ENCODE measurements around the gene GOLIM4.
A peak's percentile ranks its signal among the peaks of the same experiment; 100 is the strongest.
"Not testable (repeated sequence)": the region's sequence is repeated elsewhere in the genome, so short reads cannot be mapped to it uniquely, and the experiment has no call there.

GOLIM4 gene

DNA sequence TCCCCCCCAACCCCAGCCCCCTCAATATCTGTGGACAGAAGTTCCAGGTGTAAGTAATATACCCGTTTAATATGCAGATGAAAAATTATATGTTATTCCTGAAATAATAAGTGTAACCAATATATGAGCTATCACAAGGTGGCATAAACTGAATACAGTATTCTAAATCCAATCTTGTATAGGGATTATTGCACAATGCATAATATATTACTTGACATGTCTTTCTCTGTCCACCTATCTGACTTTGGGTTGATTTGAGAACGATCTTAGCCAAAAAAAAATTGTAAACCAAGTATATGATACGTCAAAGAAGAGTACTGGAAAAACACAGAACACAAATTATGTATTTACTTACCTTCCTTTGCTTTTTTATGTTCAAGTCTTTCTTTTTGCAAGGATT lies 47.8 kb downstream of the GOLIM4 start:
- no peak for DNase-seq

DNA sequence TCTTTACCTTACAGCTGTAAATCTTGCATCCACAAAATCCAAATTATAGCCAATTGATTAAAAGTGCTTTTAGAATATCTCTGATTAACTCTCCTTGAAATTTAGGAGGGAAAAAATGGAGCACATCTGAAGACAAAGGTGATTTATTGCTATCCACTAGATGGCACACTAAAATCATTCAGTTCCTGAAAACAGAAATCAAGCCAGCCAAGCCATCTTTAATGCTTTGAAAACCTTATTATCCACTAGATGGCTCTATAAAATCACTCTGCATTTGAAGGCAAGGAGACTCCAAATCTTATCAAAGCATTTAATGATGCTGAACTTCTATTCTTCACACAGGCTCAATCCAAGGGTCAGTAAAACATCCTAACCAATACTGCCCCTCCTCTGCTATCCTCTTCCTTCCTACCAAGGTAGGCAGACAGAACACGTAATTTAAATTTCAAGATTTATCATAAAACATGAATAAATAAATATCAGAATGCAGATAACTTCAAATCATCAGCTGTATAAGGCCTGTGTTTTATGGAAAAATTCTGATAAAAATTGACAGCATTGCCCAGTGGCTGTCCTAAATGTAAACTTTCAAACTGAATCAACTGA lies 48.4 kb downstream of the GOLIM4 start:
- DNase-seq = peak; percentile 84

DNA sequence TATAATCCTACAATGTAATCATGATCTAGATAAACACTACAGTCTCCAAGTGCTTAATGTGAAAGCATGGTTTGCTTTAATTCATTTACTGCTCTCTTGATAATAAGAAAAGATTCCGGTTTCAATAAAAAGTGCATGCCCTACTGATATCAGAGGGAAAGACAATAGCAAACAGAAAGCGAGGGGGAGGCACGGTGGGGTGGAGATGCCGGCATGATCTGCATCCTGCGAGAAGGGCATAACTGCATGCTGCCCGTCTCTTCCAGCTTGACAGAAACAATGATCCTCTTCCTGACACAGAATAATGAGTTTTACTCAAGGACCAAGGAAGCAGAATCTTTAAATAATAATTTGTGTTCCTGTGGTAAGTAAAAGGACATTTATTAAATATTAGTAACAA lies 51.7 kb downstream of the GOLIM4 start:
- DNase-seq = no peak

- DNase-seq = peak; percentile 74
Observed at GRCh38 chr3:168040607-168041208, 55.0 kb downstream of the GOLIM4 start.

DNA sequence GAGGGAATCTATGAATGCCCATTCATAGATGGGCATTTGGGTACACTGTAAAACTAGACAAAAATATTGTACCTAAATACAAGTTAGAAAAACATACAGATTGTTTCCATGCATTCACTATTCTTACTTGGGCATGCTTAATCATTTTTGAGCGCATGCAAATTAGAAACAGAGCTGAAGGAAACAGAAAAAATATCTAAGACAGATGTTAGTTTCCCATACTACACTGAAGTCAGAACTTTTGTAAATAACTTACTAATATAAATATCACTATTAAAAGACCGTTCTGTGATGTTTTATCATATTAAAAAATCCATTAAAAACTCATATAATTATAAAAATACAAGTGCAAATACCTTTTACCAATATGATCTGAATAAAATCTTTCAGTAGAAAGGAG lies 58.7 kb downstream of the GOLIM4 start:
- no peak for DNase-seq

GRCh38 chr3:168036619-168037018 lies 59.1 kb downstream of the GOLIM4 start:
- no peak for DNase-seq

- DNase-seq = no peak
Observed at GRCh38 chr3:168034152-168034928, 61.4 kb downstream of the GOLIM4 start.

GRCh38 chr3:168030577-168030976 lies 65.1 kb downstream of the GOLIM4 start:
- peak; percentile 1 for DNase-seq

- peak; percentile 58 for DNase-seq
Observed at GRCh38 chr3:168029705-168030104, 66.0 kb downstream of the GOLIM4 start.

DNA sequence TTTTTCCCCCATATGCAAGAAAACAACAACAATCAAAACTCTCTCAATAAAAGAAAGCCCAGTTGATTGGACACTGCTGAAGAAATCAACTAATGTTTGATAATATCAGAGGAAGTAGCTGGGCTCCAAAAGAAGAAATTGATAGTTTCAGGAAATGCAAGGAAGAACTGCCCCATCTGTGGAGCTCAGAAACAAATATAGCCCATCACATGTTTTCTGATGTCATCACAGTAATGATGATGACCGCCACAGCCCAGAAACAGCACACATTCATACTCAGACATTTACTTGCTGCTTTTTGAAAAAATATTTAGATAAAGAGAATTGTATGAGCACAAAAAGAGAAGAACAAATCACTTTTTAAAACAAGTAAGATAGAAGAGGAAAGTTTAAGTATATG lies 67.6 kb downstream of the GOLIM4 start:
- no peak for DNase-seq

- no peak for DNase-seq
Observed at GRCh38 chr3:168026764-168027163, 69.0 kb downstream of the GOLIM4 start.

- no peak for DNase-seq
Observed at GRCh38 chr3:168025076-168025475, 70.6 kb downstream of the GOLIM4 start.

- peak; percentile 89 for DNase-seq
Observed at GRCh38 chr3:168024537-168024941, 71.2 kb downstream of the GOLIM4 start.

- DNase-seq = no peak
Observed at GRCh38 chr3:168021737-168022450, 73.8 kb downstream of the GOLIM4 start.

DNA sequence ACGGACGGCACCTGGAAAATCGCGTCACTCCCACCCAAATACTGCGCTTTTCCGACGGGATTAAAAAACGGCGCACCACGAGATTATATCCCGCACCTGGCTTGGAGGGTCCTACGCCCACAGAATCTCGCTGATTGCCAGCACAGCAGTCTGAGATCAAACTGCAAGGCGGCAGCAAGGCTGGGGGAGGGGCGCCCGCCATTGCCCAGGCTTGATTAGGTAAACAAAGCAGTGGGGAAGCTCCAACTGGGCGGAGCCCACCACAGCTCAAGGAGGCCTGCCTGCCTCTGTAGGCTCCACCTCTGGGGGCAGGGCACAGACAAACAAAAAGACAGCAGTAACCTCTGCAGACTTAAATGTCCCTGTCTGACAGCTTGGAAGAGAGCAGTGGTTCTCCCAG lies 84.4 kb downstream of the GOLIM4 start:
- not testable (repeated sequence) for DNase-seq

GRCh38 chr3:168006584-168006983 lies 89.1 kb downstream of the GOLIM4 start:
- DNase-seq = no peak

- DNase-seq = no peak
Observed at GRCh38 chr3:168003911-168004310, 91.8 kb downstream of the GOLIM4 start.

DNA sequence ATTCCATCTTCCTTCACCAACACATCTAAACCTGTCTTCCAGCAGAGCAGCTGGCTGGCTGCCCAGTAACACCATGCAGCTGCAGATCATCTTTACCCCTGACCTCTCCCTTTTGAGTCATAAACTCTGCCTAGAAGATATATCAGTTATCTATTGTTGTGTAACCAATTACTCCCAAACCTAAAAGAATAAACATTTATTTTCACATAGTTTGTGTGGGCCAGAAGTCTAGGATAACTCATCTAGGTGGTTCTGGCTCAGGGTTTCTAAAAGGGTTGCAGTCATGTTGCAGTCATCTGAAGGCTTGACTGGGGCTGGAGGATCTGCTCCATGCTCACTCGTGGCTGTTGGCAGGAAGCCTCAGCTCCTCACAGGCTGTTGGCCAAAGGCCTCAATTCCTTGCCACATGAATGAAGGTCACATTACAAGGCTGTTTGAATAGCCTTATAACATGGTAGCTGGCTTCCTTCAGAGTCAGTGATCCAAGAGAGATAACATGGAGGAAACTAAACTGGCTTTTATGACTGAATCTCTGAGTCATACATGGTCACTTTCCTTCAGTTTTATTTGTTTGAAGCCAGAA lies 92.8 kb downstream of the GOLIM4 start:
- DNase-seq = peak; percentile 62

DNA sequence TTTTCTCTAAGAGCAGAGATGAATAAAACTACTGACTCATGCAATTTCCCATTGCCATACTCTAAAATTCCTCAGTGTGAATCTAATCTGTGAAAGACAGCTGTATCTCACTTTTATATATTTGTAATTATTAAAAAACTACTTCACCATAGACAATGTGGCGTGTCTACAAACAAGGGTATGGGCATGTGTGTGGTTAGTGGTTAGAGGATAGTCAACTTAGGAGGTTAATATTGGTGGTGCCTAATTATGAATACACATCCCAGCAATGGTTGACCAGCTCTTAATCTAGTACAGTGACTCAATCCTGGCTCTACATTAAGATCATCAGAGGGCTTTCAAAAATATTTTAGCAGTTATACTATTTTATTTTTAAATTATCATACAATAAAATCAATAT lies 94.5 kb downstream of the GOLIM4 start:
- DNase-seq = no peak

GRCh38 chr3:167998253-167998652 lies 97.5 kb downstream of the GOLIM4 start:
- no peak for DNase-seq

DNA sequence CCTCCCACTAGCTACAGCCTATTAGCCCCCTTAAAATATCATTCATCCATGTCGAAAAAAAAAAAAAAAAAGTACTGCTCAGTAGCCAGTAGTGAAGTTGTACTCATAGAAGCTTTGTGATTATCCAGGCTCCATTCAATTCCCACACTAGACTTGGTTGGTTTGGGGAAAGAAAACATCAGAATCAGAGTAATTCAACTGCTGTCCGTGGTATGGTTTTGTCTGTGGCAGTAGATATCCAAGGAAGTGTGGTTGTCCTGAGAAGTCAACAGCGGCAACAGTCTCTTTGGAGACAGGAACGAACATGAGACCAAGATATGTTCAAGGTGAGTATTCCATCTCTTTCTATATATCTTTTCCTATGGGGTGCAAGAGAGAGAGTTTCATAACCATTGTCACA lies 99.2 kb downstream of the GOLIM4 start:
- no peak for DNase-seq

- no peak for DNase-seq
Observed at GRCh38 chr3:167992381-167992780, 103.3 kb downstream of the GOLIM4 start.

DNA sequence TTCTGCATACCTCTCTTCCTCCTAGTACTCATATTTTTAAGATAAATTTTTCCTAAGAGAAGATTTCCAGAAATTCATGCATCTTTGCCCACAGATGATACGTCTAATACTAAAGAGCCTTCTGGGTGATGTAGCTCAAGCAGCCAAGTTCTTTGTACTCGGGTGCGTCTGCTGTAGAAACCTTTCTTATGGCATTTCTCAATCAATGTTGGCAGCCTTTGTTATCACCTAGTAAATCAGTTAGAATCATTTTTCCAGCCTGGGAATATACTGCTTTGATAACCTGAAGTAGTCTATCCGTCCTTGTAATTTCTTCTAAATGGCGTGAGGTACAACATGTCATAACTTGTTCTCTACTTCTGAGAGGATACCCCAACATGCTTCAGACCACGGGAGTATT lies 104.5 kb downstream of the GOLIM4 start:
- DNase-seq = no peak
